ENCODE results near the gene CAMSAP1.

- TF ChIP-seq CTCF (IDR thresholded peaks at IDR 0.05; ENCODE audit: low read depth, low read length) (no peak), EZH2phosphoT487 (IDR thresholded peaks at IDR 0.05; ENCODE audit: low read depth) (no peak)
Measured at GRCh38 chr9:135794057-135794335, 113.3 kb downstream of the CAMSAP1 start.

Measured in OCI-LY3 (cell line).